GM23338 (cell line): ENCODE data around the gene FOXF1.

ENCODE experiments used
- CREB1 ChIP-seq: fragments of 250-450 bp; sonication (Bioruptor Pico); IDR thresholded peaks from 2 replicates; pipeline ENCODE4 v1.5.0; 2020; ENCODE audit warnings: low read depth, mild to moderate bottlenecking, moderate library complexity
- TF ChIP-seq, protein P1 (sequence below), 2 experiments: fragments of 200-600 bp in 1 of 2; sonication (generic) in 1 of 2; conservative IDR thresholded peaks; 2 replicates each; pipeline versions ENCODE4 v1.5.1 to v1.6.1; 2016 to 2017; ENCODE audit warnings: antibody characterized with exemption in 2 of 2, low read depth in 2 of 2, mild to moderate bottlenecking in 2 of 2, moderate library complexity in 1 of 2
- TF ChIP-seq, protein P2 (sequence below): IDR thresholded peaks from 2 replicates; pipeline ENCODE4 v1.6.1; 2016; ENCODE audit warnings: antibody characterized with exemption

DNA sequence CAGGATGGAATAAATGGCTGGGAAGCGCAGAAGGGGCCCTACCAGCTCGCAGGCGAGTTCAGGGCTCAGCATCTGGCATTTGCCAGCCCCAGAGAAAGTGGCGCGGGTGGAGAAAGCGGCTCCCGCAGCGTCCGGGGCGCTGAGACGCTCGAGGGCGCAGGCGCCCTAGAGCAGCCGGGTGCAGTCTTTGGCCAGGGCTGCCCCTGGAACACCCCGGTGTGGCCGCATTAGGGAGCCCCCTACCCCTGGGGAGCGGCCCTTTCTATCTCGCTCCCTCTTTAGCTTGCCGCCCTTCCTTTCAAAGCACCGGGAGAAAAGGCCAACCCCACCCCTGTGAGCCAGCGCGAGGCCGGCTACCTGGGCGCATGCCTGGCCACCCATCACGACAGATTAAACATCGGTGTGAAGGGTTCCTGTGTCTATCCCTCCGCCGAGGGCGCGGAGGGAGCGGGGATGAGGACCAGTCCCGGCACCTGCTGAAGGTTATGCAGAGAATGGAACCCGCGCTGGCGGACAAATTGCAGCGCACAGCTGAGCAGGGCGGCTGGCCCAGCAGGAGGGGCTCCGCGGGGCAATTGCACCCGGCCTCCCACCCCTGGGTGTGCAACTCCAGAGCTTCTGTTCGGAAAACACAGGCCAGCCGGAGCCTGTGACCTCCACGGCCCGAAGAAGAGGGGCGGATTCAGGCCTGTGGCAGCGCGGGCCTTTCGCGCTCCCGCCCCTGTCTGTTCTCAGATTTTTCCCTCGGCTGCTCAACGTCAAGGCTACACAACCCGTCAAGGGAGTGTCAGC lies 15.6 kb upstream of the FOXF1 start:
- TF ChIP-seq CREB1 (CRISPR knock-in tag), result no peak
- TF ChIP-seq, protein P1, sequence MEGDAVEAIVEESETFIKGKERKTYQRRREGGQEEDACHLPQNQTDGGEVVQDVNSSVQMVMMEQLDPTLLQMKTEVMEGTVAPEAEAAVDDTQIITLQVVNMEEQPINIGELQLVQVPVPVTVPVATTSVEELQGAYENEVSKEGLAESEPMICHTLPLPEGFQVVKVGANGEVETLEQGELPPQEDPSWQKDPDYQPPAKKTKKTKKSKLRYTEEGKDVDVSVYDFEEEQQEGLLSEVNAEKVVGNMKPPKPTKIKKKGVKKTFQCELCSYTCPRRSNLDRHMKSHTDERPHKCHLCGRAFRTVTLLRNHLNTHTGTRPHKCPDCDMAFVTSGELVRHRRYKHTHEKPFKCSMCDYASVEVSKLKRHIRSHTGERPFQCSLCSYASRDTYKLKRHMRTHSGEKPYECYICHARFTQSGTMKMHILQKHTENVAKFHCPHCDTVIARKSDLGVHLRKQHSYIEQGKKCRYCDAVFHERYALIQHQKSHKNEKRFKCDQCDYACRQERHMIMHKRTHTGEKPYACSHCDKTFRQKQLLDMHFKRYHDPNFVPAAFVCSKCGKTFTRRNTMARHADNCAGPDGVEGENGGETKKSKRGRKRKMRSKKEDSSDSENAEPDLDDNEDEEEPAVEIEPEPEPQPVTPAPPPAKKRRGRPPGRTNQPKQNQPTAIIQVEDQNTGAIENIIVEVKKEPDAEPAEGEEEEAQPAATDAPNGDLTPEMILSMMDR (conservative IDR thresholded peaks at IDR 0.05; ENCODE audit: low read depth in 2 of 2), result no peak
- TF ChIP-seq, protein P2, sequence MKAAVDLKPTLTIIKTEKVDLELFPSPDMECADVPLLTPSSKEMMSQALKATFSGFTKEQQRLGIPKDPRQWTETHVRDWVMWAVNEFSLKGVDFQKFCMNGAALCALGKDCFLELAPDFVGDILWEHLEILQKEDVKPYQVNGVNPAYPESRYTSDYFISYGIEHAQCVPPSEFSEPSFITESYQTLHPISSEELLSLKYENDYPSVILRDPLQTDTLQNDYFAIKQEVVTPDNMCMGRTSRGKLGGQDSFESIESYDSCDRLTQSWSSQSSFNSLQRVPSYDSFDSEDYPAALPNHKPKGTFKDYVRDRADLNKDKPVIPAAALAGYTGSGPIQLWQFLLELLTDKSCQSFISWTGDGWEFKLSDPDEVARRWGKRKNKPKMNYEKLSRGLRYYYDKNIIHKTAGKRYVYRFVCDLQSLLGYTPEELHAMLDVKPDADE, result no peak
